ENCODE measurements around the gene TTC6.

GRCh38 chr14:37588667-37588955 is 6.8 kb upstream of the TTC6 start:
- TF ChIP-seq SREBF2 (IDR thresholded peaks at IDR 0.05; ENCODE audit: low read length) (no peak), ZNF274 (IDR thresholded peaks at IDR 0.05; ENCODE audit: insufficient read depth, insufficient read length) (no peak), CTCF (IDR thresholded peaks at IDR 0.05 in 2 of 3, conservative IDR thresholded peaks at IDR 0.05 in 1 of 3; ENCODE audit: control insufficient read depth in 2 of 3, extremely low read depth in 1 of 3, insufficient read depth in 1 of 3, low read depth in 3 of 3, low read length in 3 of 3) (no peak), CEBPB (IDR thresholded peaks at IDR 0.05; ENCODE audit: borderline replicate concordance in 1 of 2, low read depth in 2 of 2, low read length in 2 of 2) (no peak), POLR2A (IDR thresholded peaks at IDR 0.05; ENCODE audit: low read depth, low read length) (no peak), EGR1 (IDR thresholded peaks at IDR 0.05; ENCODE audit: borderline replicate concordance in 1 of 2, low read depth in 2 of 2, low read length in 2 of 2) (no peak), BCL11A (IDR thresholded peaks at IDR 0.05; ENCODE audit: low read depth, low read length) (no peak), TCF7 (IDR thresholded peaks at IDR 0.05; ENCODE audit: borderline replicate concordance) (no peak), LARP7 (IDR thresholded peaks at IDR 0.05) (no peak), SMC3 (IDR thresholded peaks at IDR 0.05; ENCODE audit: borderline replicate concordance, low read length) (no peak)
- TF ChIP-seq, protein P1, sequence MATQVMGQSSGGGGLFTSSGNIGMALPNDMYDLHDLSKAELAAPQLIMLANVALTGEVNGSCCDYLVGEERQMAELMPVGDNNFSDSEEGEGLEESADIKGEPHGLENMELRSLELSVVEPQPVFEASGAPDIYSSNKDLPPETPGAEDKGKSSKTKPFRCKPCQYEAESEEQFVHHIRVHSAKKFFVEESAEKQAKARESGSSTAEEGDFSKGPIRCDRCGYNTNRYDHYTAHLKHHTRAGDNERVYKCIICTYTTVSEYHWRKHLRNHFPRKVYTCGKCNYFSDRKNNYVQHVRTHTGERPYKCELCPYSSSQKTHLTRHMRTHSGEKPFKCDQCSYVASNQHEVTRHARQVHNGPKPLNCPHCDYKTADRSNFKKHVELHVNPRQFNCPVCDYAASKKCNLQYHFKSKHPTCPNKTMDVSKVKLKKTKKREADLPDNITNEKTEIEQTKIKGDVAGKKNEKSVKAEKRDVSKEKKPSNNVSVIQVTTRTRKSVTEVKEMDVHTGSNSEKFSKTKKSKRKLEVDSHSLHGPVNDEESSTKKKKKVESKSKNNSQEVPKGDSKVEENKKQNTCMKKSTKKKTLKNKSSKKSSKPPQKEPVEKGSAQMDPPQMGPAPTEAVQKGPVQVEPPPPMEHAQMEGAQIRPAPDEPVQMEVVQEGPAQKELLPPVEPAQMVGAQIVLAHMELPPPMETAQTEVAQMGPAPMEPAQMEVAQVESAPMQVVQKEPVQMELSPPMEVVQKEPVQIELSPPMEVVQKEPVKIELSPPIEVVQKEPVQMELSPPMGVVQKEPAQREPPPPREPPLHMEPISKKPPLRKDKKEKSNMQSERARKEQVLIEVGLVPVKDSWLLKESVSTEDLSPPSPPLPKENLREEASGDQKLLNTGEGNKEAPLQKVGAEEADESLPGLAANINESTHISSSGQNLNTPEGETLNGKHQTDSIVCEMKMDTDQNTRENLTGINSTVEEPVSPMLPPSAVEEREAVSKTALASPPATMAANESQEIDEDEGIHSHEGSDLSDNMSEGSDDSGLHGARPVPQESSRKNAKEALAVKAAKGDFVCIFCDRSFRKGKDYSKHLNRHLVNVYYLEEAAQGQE (IDR thresholded peaks at IDR 0.05; ENCODE audit: low read depth, low read length), result no peak
- TF ChIP-seq, protein P2, sequence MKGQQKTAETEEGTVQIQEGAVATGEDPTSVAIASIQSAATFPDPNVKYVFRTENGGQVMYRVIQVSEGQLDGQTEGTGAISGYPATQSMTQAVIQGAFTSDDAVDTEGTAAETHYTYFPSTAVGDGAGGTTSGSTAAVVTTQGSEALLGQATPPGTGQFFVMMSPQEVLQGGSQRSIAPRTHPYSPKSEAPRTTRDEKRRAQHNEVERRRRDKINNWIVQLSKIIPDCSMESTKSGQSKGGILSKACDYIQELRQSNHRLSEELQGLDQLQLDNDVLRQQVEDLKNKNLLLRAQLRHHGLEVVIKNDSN (IDR thresholded peaks at IDR 0.05; ENCODE audit: borderline replicate concordance, extremely low read length, insufficient read depth, low read depth, low read length), result no peak

Measured in GM12878 (cell line).